ENCODE measurements around the gene NDUFB6.
"Not testable (repeated sequence)": the region's sequence is repeated elsewhere in the genome, so short reads cannot be mapped to it uniquely, and the experiment has no call there.

NDUFB6 gene

DNA sequence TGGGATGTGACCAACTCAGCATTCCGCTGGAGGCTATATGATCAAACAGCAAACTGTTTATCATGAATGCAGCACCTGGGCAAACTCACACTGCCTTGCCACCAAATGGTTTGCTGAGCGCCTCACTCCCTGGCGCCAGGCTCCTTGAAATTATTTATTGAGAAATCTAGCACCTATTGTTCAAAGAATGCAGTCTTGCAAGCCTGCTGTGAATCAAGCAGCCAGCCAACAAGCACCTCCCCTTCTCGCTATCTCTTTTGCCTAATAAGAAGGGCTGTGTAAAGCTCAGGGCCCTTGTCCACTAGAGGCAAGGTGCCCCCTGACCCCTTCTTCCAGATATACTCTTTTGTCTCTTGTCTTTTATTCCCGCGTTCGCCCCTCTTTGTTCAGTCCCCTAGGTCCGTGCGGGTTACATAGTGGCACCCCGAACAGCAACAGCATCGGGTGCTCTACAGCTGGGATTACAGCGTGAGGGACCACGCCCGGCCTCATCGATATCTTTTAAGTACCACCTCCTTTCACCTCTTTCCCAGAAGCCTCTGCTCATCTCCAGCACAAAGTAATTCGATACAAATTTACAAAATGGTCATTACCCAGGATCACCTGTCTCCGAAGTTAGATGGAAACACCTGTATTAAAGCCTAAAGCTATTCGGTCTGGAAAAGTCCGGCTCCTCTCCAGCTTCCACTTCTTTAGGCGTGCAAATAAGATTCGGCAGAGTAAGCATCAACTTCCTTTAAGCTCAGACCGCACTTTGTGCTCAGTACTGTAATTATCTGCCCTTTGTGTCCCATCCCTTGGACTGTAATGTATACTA is 47.9 kb downstream of the NDUFB6 start:
- no peak for DNase-seq (ENCODE audit: low read depth in 3 of 3, low spot score in 1 of 3)

DNA sequence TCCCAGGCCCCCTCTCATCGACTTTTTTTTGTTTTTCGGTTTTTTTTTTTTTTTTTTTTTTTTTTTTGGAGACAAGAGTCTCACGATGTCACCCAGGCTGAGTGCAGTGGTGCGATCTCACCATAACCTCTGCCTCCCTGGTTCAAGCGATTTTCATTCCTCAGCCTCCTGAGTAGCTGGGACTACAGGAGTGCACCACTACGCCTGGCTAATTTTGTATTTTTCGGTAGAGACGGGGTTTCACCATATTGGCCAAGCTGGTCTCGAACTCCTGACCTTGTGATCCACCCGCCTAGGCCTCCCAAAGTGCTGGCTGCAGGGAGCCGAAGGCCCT is 48.4 kb downstream of the NDUFB6 start:
- not testable (repeated sequence) for DNase-seq (ENCODE audit: low read depth in 3 of 3, low spot score in 1 of 3)

DNA sequence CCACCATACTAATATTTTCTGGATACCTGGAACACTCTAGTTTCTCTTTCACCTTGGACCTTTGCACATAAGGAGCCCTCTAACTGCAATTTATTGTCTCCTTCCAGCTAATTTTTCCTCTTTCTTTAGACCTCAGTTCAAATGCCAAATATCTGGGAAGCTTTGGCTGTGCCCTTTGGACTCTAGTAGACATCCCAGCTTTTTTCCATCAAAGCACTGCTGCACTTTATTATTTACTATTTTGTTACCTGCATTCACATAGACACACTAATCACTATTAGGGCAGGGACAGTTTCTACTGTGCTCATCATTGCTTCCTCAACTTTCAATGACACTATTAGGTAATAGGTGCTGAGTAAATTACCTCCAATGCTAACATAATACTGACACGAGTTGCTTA is 49.0 kb downstream of the NDUFB6 start:
- DNase-seq (ENCODE audit: low read depth in 3 of 3, low spot score in 1 of 3), result no peak

GRCh38 chr9:32518276-32518675 is 54.7 kb downstream of the NDUFB6 start:
- no peak for DNase-seq (ENCODE audit: low read depth in 3 of 3, low spot score in 1 of 3)

DNA sequence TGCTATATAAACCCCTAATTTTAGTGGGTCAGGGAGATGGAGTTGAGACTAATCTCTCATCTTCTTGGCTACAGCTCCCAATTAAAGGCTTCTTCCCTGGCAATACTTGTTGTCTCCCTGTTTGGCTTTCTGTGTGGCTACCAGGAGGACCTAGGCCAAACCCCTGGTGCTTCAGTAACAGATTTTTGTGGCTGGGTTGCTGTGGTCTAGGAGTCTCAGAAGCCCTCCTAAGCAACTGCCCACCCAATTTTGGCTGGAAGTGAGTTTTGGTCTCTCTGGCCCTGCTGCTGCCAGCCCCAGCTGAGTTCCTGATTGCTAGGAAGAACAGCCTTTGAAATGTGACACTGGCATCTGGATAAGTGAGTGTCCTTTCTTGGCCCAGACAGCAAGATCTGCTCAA is 56.7 kb downstream of the NDUFB6 start:
- DNase-seq (ENCODE audit: low read depth in 3 of 3, low spot score in 1 of 3), result no peak

DNA sequence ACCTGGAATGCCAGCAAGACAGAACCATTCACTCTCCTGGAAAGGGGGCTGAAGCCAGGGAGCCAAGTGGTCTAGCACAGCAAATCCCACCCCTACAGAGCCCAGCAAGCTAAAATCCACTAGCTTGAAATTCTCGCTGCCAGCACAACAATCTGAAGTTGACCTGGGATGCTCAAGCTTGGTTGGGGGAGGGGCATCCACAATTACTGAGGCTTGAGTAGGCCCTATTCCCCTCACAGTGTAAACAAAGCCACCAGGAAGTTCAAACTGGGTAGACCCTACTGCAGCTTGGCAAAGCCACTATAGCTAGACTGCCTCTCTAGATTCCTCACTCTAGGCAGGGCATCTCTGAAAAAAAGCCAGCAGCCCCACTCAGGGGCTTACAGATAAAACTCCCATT is 64.2 kb downstream of the NDUFB6 start:
- no peak for DNase-seq (ENCODE audit: low read depth in 3 of 3, low spot score in 1 of 3)

- no peak for DNase-seq (ENCODE audit: low read depth in 3 of 3, low spot score in 1 of 3)
Observed at GRCh38 chr9:32503008-32503407, 70.0 kb downstream of the NDUFB6 start.
